Measurements from ENCODE around the gene GUCY1B1. TPM values are rescaled to one million over a fixed set of nuclear protein-coding genes. Genes with fewer than 3 reads are reported as not detected.

The GUCY1B1 gene
- total RNA-seq, 2 experiments from 2014 or later: not detected

DNA sequence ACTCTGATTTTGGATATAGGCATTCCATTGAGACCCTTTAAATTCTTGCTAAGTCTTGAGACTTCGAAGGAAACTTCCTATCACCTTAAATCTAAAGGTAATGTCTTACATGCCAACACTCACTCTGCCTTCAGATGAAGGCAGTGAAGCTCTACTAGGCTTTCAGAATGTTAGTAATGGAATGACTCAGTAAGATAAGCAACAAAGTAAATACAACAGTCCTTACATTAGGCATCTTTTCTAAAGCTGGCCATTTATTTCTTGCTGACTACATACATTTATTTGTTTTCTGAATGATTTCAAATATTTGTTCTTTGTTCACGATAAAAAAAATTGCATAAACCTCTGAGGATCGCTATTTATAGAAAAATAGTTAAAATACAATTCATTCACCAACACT, 63.8 kb downstream of the GUCY1B1 start:
- ATAC-seq (ENCODE audit: low read depth) (no peak), DNase-seq (no peak)
- no peaks in the 10 kb centered on the region for H3K27me3 Mint-ChIP-seq
- H3K4me1 Mint-ChIP-seq: no peaks in the 10 kb centered on the region
- H3K27ac Mint-ChIP-seq: no peak overlapping the region
- POLR2A ChIA-PET: no interaction called here
- H3K4me3 Mint-ChIP-seq: no peak overlapping the region
- H3K9me3 Mint-ChIP-seq: no peaks in the 10 kb centered on the region
- H3K36me3 Mint-ChIP-seq: no peaks in the 10 kb centered on the region

DNA sequence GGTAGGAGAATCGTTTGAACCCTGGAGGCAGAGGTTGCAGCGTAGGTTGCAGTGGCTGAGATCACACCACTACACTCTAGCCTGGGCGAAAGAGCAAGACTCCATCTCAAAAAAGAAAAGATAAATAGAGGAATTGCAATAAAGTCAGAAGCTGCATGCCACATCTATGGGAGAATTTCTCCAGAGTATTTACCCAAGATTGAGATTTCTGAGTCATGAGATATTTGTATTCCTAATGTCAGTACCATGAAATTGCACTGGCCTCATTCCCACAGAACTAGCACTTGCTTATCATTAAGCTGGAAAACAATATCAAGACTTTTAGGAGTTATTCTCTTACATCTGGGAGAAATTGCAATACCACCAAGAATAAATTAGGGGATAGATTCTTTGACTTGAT, 69.8 kb downstream of the GUCY1B1 start:
- Mint-ChIP-seq H3K9me3 (no peaks in the 10 kb centered on the region), H3K4me3 (no peak overlapping the region), H3K27ac (no peak overlapping the region), H3K36me3 (no peaks in the 10 kb centered on the region), H3K4me1 (no peaks in the 10 kb centered on the region), H3K27me3 (no peaks in the 10 kb centered on the region)
- ATAC-seq (ENCODE audit: low read depth): no peak
- DNase-seq: no peak
- POLR2A ChIA-PET: no interaction called here

DNA sequence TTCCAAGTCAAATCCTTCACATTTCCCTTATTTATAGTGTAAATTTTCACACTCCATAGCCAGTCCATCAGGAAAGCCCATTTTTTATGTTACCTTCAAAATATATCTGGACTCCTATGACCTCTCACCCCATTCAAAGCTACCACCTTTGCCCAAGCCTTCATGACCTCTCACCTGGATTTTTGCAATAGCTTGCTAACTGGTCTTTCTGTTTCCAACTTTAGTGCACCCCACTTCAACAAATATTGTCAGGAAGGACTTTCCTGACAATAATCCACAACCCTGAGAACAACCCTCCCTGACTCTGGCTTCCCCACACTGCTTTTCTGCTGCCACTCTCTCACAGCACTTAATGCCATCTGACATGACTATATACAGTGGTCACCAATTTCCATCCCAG, 73.8 kb downstream of the GUCY1B1 start:
- no peaks in the 10 kb centered on the region for H3K9me3 Mint-ChIP-seq
- no peak overlapping the region for H3K4me3 Mint-ChIP-seq
- no peak overlapping the region for H3K27ac Mint-ChIP-seq
- H3K36me3 Mint-ChIP-seq: no peaks in the 10 kb centered on the region
- DNase-seq (no peak), ATAC-seq (ENCODE audit: low read depth) (no peak)
- no peaks in the 10 kb centered on the region for H3K4me1 Mint-ChIP-seq
- POLR2A ChIA-PET: no interaction called here
- H3K27me3 Mint-ChIP-seq: no peaks in the 10 kb centered on the region

DNA sequence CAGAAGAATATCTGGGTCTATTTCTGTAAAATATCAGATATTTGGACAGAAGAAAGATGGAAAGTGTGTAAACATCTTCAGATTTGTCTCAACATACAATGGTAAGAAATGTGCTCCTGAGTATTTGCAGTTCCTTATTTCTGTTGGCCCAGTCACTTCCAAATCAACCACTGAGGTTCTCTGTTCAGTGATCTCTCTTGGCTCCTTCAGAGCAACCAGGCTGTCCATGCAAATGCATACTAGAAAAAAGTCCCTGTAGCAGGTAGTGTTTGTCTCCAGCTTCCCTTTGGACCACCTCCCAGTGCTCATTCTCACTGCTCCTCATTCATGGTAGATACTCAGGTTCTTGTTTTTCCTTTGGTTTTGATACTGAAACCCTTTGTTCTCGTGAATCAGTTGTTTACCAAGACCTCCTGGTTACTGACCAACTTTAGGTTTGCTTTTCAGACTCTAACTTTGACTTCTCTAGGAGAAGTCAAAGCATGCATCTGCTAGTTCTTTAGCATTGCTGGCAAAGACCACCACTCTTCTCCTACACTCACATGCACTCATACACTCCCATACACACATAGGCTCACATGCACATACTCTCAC, 78.5 kb downstream of the GUCY1B1 start:
- Mint-ChIP-seq H3K27me3 (peaks cover 4% of the 10 kb centered on the region), H3K27ac (no peak overlapping the region), H3K36me3 (no peaks in the 10 kb centered on the region), H3K4me3 (no peak overlapping the region), H3K9me3 (no peaks in the 10 kb centered on the region), H3K4me1 (no peaks in the 10 kb centered on the region)
- DNase-seq: no peak
- ATAC-seq (ENCODE audit: low read depth): no peak
- POLR2A ChIA-PET: no interaction called here

DNA sequence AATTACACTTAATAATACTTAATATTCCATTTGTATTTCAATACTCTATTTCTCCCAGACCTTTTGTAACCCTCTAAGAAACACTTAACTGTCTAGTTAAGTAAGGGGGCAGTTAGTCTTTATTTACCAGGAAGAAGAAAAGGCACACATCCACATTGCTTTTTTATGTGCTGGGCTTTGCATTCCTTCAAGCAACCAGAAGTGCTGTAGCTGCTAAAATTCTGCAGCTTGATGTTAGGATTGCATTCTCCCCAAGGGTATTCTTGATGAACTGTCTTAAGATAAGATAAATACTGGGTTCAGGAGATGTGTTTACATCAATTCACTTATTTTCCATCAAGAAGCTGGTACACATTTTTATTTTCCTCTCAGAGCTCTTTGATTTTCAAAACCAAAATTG, 83.3 kb downstream of the GUCY1B1 start:
- DNase-seq (no peak), ATAC-seq (ENCODE audit: low read depth) (no peak)
- POLR2A ChIA-PET: no interaction called here
- Mint-ChIP-seq H3K27ac (no peak overlapping the region), H3K9me3 (no peaks in the 10 kb centered on the region), H3K36me3 (no peaks in the 10 kb centered on the region), H3K27me3 (peaks cover 7% of the 10 kb centered on the region), H3K4me1 (no peaks in the 10 kb centered on the region), H3K4me3 (no peak overlapping the region)

DNA sequence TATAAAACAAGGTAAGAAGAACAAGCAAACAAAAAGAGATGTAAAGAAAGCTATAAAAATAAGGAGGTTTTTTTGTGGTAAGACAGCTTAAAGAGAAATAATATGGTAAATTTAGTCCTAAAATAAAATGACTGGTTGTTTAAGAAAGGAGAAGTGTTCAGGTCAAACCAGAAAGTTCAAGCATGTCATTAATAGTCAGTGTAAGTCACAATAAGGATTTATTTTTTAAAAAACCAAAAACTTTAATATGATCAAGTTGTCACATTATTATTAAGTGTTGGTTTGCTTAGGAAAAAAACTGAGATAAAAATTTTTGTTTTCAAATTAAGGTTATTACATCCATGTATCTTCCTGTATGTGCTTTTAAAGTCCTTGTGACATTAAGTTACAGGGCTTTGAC, 88.1 kb downstream of the GUCY1B1 start:
- H3K27ac Mint-ChIP-seq: no peak overlapping the region
- DNase-seq (no peak), ATAC-seq (ENCODE audit: low read depth) (no peak)
- peaks cover 3% of the 10 kb centered on the region for H3K27me3 Mint-ChIP-seq
- H3K4me3 Mint-ChIP-seq: no peak overlapping the region
- no peaks in the 10 kb centered on the region for H3K36me3 Mint-ChIP-seq
- no peaks in the 10 kb centered on the region for H3K9me3 Mint-ChIP-seq
- POLR2A ChIA-PET: no interaction called here
- no peaks in the 10 kb centered on the region for H3K4me1 Mint-ChIP-seq

DNA sequence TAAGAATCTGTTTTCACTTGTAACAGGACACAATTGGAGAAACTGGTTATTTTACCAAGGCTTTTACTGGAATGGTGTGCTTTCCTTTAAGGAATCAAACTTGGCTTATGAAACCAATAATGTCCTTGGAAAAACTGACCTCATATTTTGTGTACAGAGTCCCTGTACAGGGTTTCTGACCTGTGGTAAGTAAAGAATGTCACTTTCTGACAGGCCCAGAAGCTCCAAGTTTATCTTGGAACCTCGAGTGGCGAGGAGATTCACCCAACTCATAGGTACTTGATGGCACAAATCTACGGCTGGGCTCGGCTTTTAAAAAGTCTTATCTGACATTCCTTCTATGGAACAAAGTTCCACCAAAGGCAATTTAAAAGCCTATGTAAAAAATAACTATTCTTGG, 90.2 kb downstream of the GUCY1B1 start:
- no peak overlapping the region for H3K27ac Mint-ChIP-seq
- no peak overlapping the region for H3K4me3 Mint-ChIP-seq
- ATAC-seq (ENCODE audit: low read depth): no peak
- H3K9me3 Mint-ChIP-seq: no peaks in the 10 kb centered on the region
- POLR2A ChIA-PET: no interaction called here
- H3K36me3 Mint-ChIP-seq: no peaks in the 10 kb centered on the region
- H3K27me3 Mint-ChIP-seq: no peaks in the 10 kb centered on the region
- no peak for DNase-seq
- no peaks in the 10 kb centered on the region for H3K4me1 Mint-ChIP-seq

DNA sequence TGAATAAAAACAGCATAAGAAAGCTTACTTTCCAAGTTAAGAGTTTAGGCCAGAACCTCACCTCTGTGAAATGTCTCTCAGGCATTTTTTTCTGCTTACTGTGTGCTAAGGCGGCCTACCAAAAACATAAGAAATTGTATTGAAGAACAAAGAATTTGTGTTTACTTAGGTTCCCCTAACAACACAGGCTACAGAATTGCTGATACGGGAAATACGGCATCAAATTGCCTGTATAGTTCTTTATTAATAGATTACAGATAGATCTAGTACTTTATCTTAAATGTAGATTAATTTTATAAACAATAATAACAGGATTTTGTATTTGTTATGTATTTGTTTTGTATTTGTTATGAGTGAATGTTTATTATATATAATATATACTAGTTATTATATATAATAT, 94.4 kb downstream of the GUCY1B1 start:
- Mint-ChIP-seq H3K27ac (no peak overlapping the region), H3K9me3 (no peaks in the 10 kb centered on the region), H3K4me3 (no peak overlapping the region), H3K27me3 (peaks cover 3% of the 10 kb centered on the region), H3K36me3 (no peaks in the 10 kb centered on the region), H3K4me1 (no peaks in the 10 kb centered on the region)
- POLR2A ChIA-PET: no interaction called here
- no peak for ATAC-seq (ENCODE audit: low read depth)
- DNase-seq: no peak

DNA sequence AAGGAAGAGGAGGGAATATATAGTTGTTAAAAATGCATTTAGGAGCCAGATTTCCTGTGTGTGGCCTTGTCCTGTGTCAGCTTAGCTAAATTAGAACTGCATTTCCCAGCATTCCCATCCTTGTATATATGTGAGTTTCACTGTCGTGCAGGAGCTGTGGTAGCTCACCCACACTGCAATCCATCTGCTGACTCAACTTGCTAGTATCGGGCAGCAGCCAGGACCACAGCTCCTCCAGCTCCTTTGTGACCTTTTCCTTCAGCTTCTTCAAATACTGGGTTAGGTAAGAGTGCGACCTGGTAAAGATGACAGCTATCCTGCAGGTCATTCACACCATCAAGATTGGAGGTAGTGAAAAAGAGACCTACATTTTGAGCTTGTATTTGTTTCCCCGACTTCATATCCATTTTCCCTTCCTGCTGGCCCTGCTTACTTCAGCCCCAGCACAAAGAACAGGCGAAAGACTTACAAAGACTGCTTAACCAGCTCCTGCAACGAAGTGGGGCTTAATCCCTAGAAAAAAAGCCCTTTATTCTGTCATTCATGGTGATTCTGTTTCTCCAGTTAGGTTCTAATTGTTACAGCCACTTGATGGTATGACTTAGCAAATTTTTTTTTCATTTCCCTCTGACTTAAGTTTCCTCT, 95.9 kb downstream of the GUCY1B1 start:
- no peaks in the 10 kb centered on the region for H3K4me1 Mint-ChIP-seq
- no peak overlapping the region for H3K27ac Mint-ChIP-seq
- H3K9me3 Mint-ChIP-seq: no peaks in the 10 kb centered on the region
- no peak for ATAC-seq (ENCODE audit: low read depth)
- H3K4me3 Mint-ChIP-seq: no peak overlapping the region
- no peak for DNase-seq
- peaks cover 3% of the 10 kb centered on the region for H3K27me3 Mint-ChIP-seq
- POLR2A ChIA-PET: interaction anchor here (0.5 kb wide), 1 partner anchor 130 kb away, joined by 3 read pairs; no protein-coding TSS in a partner anchor
- no peaks in the 10 kb centered on the region for H3K36me3 Mint-ChIP-seq

DNA sequence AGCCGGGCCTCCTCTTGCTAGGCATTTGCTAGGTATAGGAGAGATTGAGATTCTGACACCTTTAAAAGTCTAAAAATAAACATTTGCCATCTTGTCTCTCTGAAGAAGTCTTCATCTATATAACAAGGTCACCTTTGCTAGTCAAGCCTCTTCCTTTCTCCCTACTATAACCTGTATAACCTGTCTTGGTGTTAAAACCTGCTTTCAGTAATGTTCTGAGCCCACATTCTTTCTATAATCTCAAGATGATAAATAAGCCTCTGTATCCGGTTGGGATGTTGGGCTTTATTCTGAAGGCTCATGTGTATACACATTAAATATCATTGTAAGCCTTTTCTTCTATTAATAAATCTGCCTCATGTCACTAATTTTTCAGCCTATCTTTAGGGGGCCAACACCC, 97.1 kb downstream of the GUCY1B1 start:
- H3K27me3 Mint-ChIP-seq: peaks cover 3% of the 10 kb centered on the region
- POLR2A ChIA-PET: no interaction called here
- no peak overlapping the region for H3K27ac Mint-ChIP-seq
- ATAC-seq (ENCODE audit: low read depth) (no peak), DNase-seq (no peak)
- H3K9me3 Mint-ChIP-seq: no peaks in the 10 kb centered on the region
- H3K4me1 Mint-ChIP-seq: no peaks in the 10 kb centered on the region
- no peaks in the 10 kb centered on the region for H3K36me3 Mint-ChIP-seq
- H3K4me3 Mint-ChIP-seq: no peak overlapping the region

Other genes starting within 250 kb of the GUCY1B1 start
- not detected for gene GUCY1A1, start 92.2 kb upstream of the GUCY1B1 start, total RNA-seq
- not detected for gene ASIC5, start 107.3 kb downstream of the GUCY1B1 start, total RNA-seq
- gene TDO2, start 144.7 kb downstream of the GUCY1B1 start, total RNA-seq: not detected
- gene CTSO, start 194.8 kb downstream of the GUCY1B1 start, total RNA-seq: 1 to 10 TPM; 7.6 to 8.3 TPM